Nephron progenitor cell (in vitro differentiated cells): Measurements from ENCODE around the gene ATP11A.

ENCODE experiments used
- DNase-seq: peaks from one replicate; pipeline ENCODE4 v3.0.0; 2021
- H3K27ac Mint-ChIP-seq: 2 replicates; pipeline ENCODE4 v1.8.0; 2021; ENCODE audit warnings: mild to moderate bottlenecking, moderate library complexity, mixed read lengths
- H3K27me3 Mint-ChIP-seq: 2 replicates; pipeline ENCODE4 v1.8.0; 2021; ENCODE audit warnings: mild to moderate bottlenecking, low read depth, mixed read lengths; ENCODE audit not compliant: poor library complexity
- H3K36me3 Mint-ChIP-seq: 2 replicates; pipeline ENCODE4 v1.8.0; 2021; ENCODE audit warnings: low read depth, mixed read lengths
- H3K4me1 Mint-ChIP-seq: 2 replicates; pipeline ENCODE4 v1.8.0; 2021; ENCODE audit warnings: mixed read lengths
- H3K4me3 Mint-ChIP-seq: 2 replicates; pipeline ENCODE4 v1.8.0; 2021; ENCODE audit warnings: mild to moderate bottlenecking, moderate library complexity, mixed read lengths
- H3K9me3 Mint-ChIP-seq: 2 replicates; pipeline ENCODE4 v1.8.0; 2021; ENCODE audit warnings: mild to moderate bottlenecking, moderate library complexity, mixed read lengths
- CTCF ChIP-seq: fragments of 200-600 bp; sonication (generic); IDR thresholded peaks from 2 replicates; pipeline ENCODE4 v1.5.0; 2021; ENCODE audit warnings: antibody characterized with exemption

Gene ATP11A

GRCh38 chr13:112692586-112692985 is 2.7 kb downstream of the ATP11A start:
- DNase-seq: no peak
- H3K27me3 Mint-ChIP-seq: no peaks in the 10 kb centered on the region
- no peaks in the 10 kb centered on the region for H3K9me3 Mint-ChIP-seq
- no peak for TF ChIP-seq CTCF
- peak overlapping the region; percentile 95 for H3K4me3 Mint-ChIP-seq
- peaks cover 6% of the 10 kb centered on the region for H3K36me3 Mint-ChIP-seq
- no peak overlapping the region for H3K27ac Mint-ChIP-seq
- H3K4me1 Mint-ChIP-seq: peaks cover 56% of the 10 kb centered on the region

- H3K9me3 Mint-ChIP-seq: no peaks in the 10 kb centered on the region
- H3K36me3 Mint-ChIP-seq: peaks cover 14% of the 10 kb centered on the region
- no peak overlapping the region for H3K27ac Mint-ChIP-seq
- no peak overlapping the region for H3K4me3 Mint-ChIP-seq
- H3K27me3 Mint-ChIP-seq: no peaks in the 10 kb centered on the region
- H3K4me1 Mint-ChIP-seq: peaks cover 52% of the 10 kb centered on the region
- no peak for DNase-seq
- TF ChIP-seq CTCF: no peak
Observed at GRCh38 chr13:112693831-112694497, 4.1 kb downstream of the ATP11A start.

GRCh38 chr13:112695121-112695520 is 5.3 kb downstream of the ATP11A start:
- no peak overlapping the region for H3K27ac Mint-ChIP-seq
- no peaks in the 10 kb centered on the region for H3K9me3 Mint-ChIP-seq
- H3K4me3 Mint-ChIP-seq: no peak overlapping the region
- DNase-seq: no peak
- H3K27me3 Mint-ChIP-seq: no peaks in the 10 kb centered on the region
- TF ChIP-seq CTCF: no peak
- peaks cover 61% of the 10 kb centered on the region for H3K4me1 Mint-ChIP-seq
- H3K36me3 Mint-ChIP-seq: peaks cover 22% of the 10 kb centered on the region

- Mint-ChIP-seq H3K9me3 (no peaks in the 10 kb centered on the region), H3K27ac (no peak overlapping the region), H3K36me3 (peaks cover 31% of the 10 kb centered on the region), H3K27me3 (no peaks in the 10 kb centered on the region), H3K4me3 (no peak overlapping the region), H3K4me1 (peaks cover 65% of the 10 kb centered on the region)
- no peak for DNase-seq
- TF ChIP-seq CTCF: no peak
Observed at GRCh38 chr13:112696001-112696868, 6.4 kb downstream of the ATP11A start.

GRCh38 chr13:112696869-112697465 is 7.1 kb downstream of the ATP11A start:
- Mint-ChIP-seq H3K4me1 (peaks cover 57% of the 10 kb centered on the region), H3K4me3 (no peak overlapping the region), H3K27ac (no peak overlapping the region), H3K9me3 (no peaks in the 10 kb centered on the region), H3K36me3 (peaks cover 37% of the 10 kb centered on the region), H3K27me3 (no peaks in the 10 kb centered on the region)
- DNase-seq: no peak
- TF ChIP-seq CTCF: no peak
